ENCODE measurements around the gene ECEL1. TPM values are rescaled to one million over a fixed set of nuclear protein-coding genes. Genes with fewer than 3 reads are reported as not detected.
A peak's percentile ranks its signal among the peaks of the same experiment; 100 is the strongest.

ECEL1 gene
- total RNA-seq, 1 donor from 2014 or later, result not detected

DNA sequence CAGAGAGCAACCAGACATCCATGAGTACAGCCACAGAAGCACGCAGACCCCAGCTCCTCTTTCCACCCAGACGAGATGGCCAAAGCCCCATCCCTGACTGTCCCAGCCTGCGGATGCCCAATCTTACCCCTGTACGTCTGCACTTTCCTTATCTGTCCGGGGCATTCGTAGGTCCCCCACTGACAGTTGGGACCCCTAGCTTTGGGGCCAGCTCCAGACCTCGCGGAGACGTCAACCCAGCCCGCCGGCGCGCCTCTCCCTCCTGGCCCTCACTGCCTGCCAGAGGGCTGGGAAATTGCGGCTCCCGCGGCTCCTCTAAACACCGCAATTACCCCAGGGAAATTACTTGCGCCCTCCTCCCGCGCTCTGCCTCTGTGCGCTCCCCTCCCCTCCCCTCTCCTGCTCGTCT lies 2.3 kb downstream of the ECEL1 start:
- no peaks in the 10 kb centered on the region for H3K36me3 ChIP-seq (ENCODE audit: control insufficient read depth, insufficient read depth, low read length)
- FAIRE-seq (no peak), DNase-seq (ENCODE audit: low read depth) (no peak)
- H3K4me3 ChIP-seq (ENCODE audit: low read depth, low read length), result no peak overlapping the region
- peaks cover 34% of the 10 kb centered on the region for H3K27me3 ChIP-seq (ENCODE audit: control insufficient read depth, insufficient read depth, low read length)
- TF ChIP-seq, protein P1, sequence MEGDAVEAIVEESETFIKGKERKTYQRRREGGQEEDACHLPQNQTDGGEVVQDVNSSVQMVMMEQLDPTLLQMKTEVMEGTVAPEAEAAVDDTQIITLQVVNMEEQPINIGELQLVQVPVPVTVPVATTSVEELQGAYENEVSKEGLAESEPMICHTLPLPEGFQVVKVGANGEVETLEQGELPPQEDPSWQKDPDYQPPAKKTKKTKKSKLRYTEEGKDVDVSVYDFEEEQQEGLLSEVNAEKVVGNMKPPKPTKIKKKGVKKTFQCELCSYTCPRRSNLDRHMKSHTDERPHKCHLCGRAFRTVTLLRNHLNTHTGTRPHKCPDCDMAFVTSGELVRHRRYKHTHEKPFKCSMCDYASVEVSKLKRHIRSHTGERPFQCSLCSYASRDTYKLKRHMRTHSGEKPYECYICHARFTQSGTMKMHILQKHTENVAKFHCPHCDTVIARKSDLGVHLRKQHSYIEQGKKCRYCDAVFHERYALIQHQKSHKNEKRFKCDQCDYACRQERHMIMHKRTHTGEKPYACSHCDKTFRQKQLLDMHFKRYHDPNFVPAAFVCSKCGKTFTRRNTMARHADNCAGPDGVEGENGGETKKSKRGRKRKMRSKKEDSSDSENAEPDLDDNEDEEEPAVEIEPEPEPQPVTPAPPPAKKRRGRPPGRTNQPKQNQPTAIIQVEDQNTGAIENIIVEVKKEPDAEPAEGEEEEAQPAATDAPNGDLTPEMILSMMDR (IDR thresholded peaks at IDR 0.05; ENCODE audit: insufficient read depth, low read length, severe bottlenecking), result no peak

GRCh38 chr2:232484628-232485347 lies 2.8 kb downstream of the ECEL1 start:
- FAIRE-seq (peak; percentile 40), DNase-seq (ENCODE audit: low read depth) (no peak)
- Histone ChIP-seq H3K36me3 (ENCODE audit: control insufficient read depth, insufficient read depth, low read length) (no peaks in the 10 kb centered on the region), H3K27me3 (ENCODE audit: control insufficient read depth, insufficient read depth, low read length) (peaks cover 34% of the 10 kb centered on the region), H3K4me3 (ENCODE audit: low read depth, low read length) (no peak overlapping the region)
- TF ChIP-seq, protein P1 (IDR thresholded peaks at IDR 0.05; ENCODE audit: insufficient read depth, low read length, severe bottlenecking), result no peak

DNA sequence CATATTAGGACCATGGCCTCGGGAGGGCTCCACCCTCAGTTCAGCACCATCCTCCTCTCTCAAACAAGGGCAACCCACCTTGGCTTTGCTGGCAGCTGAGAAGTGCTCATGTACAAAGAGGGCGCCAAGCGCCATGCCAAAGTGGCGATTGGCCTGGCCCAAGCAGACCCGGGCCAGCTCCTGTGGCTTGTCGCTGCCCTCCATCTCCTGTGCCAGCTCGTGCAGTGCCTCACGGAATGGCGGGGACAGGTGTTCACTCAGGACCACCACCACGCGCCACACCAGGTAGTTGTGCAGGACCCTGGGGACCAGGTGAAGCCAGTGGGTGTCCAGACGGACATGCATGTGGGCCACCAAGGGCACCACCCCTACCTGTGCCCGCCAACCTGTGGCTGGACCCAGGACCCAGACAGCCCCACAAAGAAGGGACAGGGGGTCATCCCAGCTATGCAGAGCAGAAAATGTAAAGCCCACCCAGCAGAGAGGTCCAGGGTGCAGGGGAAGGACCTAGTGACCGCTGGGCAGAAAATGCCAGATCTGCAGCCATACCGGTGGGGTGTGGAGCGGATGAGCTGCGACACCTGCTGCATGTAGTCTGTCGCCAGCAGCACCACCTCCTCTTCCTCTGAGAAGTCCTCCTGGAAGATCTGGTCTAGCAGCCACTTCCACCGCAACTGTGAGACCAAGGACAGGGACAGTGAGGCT lies 3.6 kb downstream of the ECEL1 start:
- TF ChIP-seq, protein P1 (IDR thresholded peaks at IDR 0.05; ENCODE audit: insufficient read depth, low read length, severe bottlenecking), result no peak
- no peak for FAIRE-seq
- Histone ChIP-seq H3K4me3 (ENCODE audit: low read depth, low read length) (no peak overlapping the region), H3K27me3 (ENCODE audit: control insufficient read depth, insufficient read depth, low read length) (peaks cover 34% of the 10 kb centered on the region), H3K36me3 (ENCODE audit: control insufficient read depth, insufficient read depth, low read length) (no peaks in the 10 kb centered on the region)
- DNase-seq (ENCODE audit: low read depth), result no peak

- Histone ChIP-seq H3K27me3 (ENCODE audit: control insufficient read depth, insufficient read depth, low read length) (peaks cover 29% of the 10 kb centered on the region), H3K4me3 (ENCODE audit: low read depth, low read length) (no peak overlapping the region), H3K36me3 (ENCODE audit: control insufficient read depth, insufficient read depth, low read length) (no peaks in the 10 kb centered on the region)
- DNase-seq (ENCODE audit: low read depth) (no peak), FAIRE-seq (no peak)
- TF ChIP-seq, protein P1 (IDR thresholded peaks at IDR 0.05; ENCODE audit: insufficient read depth, low read length, severe bottlenecking), result no peak
These were observed 4.2 kb downstream of the ECEL1 start for GRCh38 chr2:232483311-232483922.

GRCh38 chr2:232482301-232483238 lies 5.1 kb downstream of the ECEL1 start:
- Histone ChIP-seq H3K36me3 (ENCODE audit: control insufficient read depth, insufficient read depth, low read length) (no peaks in the 10 kb centered on the region), H3K4me3 (ENCODE audit: low read depth, low read length) (no peak overlapping the region), H3K27me3 (ENCODE audit: control insufficient read depth, insufficient read depth, low read length) (peaks cover 25% of the 10 kb centered on the region)
- TF ChIP-seq, protein P1 (IDR thresholded peaks at IDR 0.05; ENCODE audit: insufficient read depth, low read length, severe bottlenecking), result no peak
- FAIRE-seq (no peak), DNase-seq (ENCODE audit: low read depth) (no peak)

All from bronchial epithelial cell (primary cell).